GM19035 (cell line): ENCODE measurements around the gene PKN1.
"Not testable (repeated sequence)": the region's sequence is repeated elsewhere in the genome, so short reads cannot be mapped to it uniquely, and the experiment has no call there.

Source experiments
- ATAC-seq: cut with Tn5 transposase; IDR thresholded peaks from one replicate; pipeline ENCODE4 v1.9.1; 2021; ENCODE audit not compliant: unreplicated experiment

The PKN1 gene

GRCh38 chr19:14432791-14433553 lies at the start of gene PKN1:
Gene PKN1 (plus strand): TSS chr19:14433306. CDS start chr19:14433522, 216 bp downstream.
- peak; percentile 65 for ATAC-seq

- peak; percentile 36 for ATAC-seq
These were observed 49.2 kb upstream of the PKN1 start for GRCh38 chr19:14383661-14384555.

GRCh38 chr19:14385492-14385891 lies 47.6 kb upstream of the PKN1 start:
- no peak for ATAC-seq

DNA sequence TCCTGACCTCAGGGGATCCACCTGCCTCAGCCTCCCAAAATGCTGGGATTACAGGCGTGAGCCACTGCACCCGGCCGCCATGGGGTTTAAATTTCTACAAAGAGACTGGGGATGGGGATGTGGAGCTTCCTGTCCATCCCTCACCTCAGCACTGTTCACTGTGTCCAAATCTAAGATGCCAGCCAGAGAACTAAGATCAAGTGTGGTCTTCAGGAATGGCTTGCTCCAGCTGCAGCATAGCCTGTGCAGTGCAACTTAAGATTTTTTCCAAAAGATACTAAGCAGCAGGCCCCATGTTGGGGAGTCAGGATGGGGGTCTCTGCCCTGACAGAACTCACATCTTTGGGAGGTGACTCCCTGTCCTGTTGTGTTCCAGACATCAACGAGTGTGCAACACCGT lies 42.6 kb upstream of the PKN1 start:
- ATAC-seq, result no peak

- ATAC-seq, result no peak
These were observed 41.8 kb upstream of the PKN1 start for GRCh38 chr19:14391156-14391821.

GRCh38 chr19:14393329-14393728 lies 39.8 kb upstream of the PKN1 start:
- ATAC-seq, result no peak

- no peak for ATAC-seq
These were observed 38.9 kb upstream of the PKN1 start for GRCh38 chr19:14394167-14394566.

- ATAC-seq, result no peak
These were observed 37.8 kb upstream of the PKN1 start for GRCh38 chr19:14395262-14395661.

- no peak for ATAC-seq
These were observed 37.3 kb upstream of the PKN1 start for GRCh38 chr19:14395710-14396336.

DNA sequence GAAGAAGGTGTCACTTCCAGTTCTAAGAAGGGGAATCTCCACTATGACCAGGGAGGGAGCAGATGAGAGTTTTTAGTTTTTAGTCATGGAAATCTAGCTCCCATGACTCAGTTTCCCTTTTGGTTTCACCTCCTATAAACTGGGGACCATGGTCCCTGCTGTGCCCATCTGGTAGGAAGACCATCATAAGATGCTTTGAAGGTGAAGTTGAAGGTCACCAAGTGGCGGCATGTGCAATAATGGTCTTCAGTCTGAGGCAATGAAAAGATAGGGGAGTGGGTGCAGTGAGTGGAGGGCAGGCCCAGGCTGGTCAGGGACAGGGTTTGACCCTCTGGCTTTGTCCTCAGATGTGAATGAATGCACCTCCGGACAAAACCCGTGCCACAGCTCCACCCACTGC lies 36.4 kb upstream of the PKN1 start:
- ATAC-seq, result not testable (repeated sequence)

- ATAC-seq, result not testable (repeated sequence)
These were observed 35.9 kb upstream of the PKN1 start for GRCh38 chr19:14397168-14397567.

DNA sequence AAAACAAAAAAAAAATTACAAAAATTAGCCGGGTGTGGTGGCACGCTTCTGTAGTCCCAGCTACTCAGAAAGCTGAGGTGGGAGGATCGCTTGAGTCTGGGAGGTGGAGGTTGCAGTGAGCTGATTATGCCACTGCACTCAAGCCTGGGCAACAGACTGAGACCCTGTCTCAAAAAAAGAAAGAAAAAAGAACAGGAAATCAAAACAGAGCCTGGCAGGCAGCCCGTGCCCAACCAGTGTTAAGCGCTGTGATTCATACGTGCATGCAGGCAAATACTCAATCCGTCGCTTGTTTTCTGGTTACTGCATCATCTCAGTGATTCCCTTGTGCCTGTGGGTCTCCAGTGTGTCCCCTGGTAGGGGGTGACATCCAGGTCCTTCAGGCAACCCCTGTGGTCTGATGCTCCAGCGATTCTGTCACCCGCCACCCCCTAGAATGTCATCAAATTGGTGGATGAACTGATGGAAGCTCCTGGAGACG lies 32.1 kb upstream of the PKN1 start:
- ATAC-seq, result no peak

GRCh38 chr19:14401468-14402195 lies 31.5 kb upstream of the PKN1 start:
- no peak for ATAC-seq

- ATAC-seq, result no peak
These were observed 30.6 kb upstream of the PKN1 start for GRCh38 chr19:14402332-14403144.

DNA sequence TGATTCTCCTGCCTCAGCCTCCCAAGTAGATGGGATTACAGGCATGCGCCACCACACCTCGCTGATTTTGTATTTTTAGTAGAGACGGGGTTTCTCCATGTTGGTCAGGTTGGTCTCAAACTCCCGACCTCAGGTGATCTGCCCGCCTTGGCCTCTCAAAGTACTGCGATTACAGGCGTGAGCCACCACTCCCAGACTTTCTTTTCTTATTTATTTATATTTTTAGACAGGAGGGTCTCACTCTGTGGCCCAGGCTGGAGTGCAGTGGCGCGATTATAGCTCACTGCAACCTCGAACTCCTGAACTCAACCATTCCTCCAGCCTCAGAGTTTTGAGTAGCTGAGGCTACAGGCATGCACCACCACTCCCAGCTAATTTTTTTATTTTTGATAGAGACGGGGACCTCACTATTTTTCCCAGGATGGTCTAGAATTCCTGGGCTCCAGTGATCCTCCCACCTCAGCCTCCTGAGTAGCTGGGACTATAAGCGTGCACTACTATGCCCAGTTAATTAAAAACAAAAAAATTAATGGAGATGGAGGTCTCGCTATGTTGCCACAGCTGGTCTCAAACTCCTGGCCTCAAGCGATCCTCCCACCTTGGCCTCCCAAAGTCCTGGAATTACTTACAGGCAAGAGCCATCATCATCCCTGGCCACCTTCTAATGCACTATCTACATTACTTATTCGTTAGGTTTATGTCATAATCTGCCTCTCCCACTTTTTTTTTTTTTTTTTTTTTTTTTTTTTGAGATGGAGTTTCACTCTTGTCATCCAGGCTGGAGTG lies 29.8 kb upstream of the PKN1 start:
- ATAC-seq, result not testable (repeated sequence)

- ATAC-seq, result no peak
These were observed 28.8 kb upstream of the PKN1 start for GRCh38 chr19:14404312-14404711.

DNA sequence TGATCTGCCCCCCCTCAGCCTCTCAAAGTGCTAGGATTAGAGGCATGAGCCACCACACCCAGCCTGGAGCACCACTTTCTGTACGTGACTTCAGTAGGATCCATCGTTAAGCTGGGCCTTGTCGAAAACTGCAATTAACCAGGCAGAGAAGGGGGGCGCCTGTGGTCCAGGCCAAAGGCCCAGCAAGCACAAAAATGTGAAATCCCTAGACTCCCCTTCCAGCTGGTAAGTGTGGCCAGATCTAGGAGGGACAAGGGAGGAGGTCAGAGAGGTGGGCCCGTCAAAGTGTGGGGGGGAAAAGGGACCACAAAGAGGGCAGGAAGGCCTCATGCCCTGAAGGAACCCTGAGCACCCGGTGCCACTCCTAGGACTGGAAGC lies 27.7 kb upstream of the PKN1 start:
- no peak for ATAC-seq

GRCh38 chr19:14405758-14406644 lies 27.1 kb upstream of the PKN1 start:
- ATAC-seq, result peak; percentile 70
